C4-2B (cell line): ENCODE measurements around the gene CENPX.

Experiments used
- H3K27ac ChIP-seq: fragments of 450-650 bp; 2 replicates; pipeline ENCODE4 v1.5.1; 2017
- CTCF ChIP-seq: fragments of 450-650 bp; conservative IDR thresholded peaks from 2 replicates; pipeline ENCODE4 v1.5.1; 2017; ENCODE audit warnings: mild to moderate bottlenecking
- ZFX ChIP-seq: fragments of 450-650 bp; IDR thresholded peaks from 2 replicates; pipeline ENCODE4 v1.6.1; 2017

Gene CENPX

DNA sequence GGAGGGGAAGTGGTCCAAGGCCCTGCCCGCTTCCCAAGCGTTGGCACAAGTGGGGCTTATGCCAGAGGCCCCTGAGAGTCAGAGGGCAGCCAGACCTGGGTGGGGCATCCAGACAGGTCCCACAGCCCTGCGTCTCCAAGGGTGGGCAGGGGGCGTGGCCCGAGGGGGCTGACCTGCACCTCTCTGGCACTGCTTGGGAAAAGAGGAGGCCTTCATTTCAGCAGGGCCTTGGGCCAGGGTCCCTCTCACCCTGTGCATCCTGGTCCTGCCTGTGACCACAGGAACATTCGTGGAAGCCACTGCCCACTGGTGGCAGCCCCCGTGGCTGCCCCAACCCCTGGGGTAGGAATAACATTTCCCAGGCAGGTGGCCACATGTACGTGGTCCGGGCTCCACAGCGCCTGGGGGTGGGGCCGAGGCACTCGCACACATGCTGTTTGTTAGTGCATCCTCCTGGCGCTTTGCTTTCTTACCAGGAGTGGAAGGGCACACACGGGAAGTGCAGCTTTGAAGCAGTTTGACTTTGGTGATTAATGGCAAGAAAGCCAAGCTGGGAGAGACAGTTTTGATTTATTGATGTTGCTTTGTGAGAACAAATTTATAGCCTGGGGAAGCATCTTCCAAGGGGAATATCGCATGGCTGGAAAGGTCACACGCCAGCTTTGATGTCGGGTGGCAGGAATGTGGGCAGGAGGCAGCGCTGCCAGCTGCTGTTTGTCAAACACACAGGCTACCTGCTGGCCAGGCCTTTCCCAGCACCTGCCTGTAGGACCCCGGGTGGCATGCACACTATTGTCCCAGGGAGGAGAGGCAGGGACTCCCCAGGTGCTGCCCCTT, 4.3 kb downstream of the CENPX start:
- H3K27ac ChIP-seq, result no peak overlapping the region
- TF ChIP-seq CTCF (no peak), ZFX (no peak)

GRCh38 chr17:82017612-82018151, 5.0 kb downstream of the CENPX start:
- TF ChIP-seq ZFX (no peak), CTCF (no peak)
- H3K27ac ChIP-seq, result no peak overlapping the region

GRCh38 chr17:82016875-82017459, 5.7 kb downstream of the CENPX start:
- TF ChIP-seq ZFX, result no peak
- TF ChIP-seq CTCF, result no peak
- H3K27ac ChIP-seq, result no peak overlapping the region

DNA sequence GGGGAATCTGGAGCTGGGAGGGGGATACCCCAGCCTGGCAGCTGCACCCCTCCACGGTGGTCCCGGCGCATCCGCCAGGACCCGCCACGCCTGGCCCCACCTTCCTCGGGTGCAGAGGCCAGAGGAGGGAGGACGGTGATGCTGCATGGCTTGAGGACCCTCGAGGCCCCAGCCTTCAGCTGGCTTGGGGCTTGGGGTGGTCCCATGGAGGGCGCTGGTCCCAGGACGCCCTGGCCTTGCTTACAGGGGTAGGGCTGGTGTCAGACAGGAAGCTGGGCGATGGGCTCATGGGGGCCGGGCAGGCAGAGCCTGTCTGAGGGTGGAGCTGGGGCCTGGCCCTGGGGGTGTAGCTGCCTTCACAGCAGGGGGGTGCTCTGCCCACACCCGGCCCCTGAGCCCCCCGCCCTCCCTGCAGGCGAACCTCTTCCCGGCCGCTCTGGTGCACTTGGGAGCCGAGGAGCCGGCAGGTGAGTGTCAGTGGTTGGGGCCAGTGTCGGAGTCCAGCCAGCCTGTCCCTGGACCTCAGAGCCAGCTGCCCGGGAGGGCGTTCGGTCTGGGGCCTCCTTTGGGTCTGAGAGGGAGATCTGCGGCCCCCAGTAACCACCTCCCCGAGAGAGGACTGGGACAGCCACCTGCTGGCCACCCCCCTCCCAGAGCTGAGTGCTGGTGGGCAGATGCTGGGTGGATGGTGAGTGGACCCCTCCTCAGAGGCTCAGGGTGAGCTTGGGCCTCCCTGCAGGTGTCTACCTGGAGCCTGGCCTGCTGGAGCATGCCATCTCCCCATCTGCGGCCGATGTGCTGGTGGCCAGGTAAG, 6.4 kb downstream of the CENPX start:
- TF ChIP-seq ZFX (no peak), CTCF (no peak)
- no peak overlapping the region for H3K27ac ChIP-seq

DNA sequence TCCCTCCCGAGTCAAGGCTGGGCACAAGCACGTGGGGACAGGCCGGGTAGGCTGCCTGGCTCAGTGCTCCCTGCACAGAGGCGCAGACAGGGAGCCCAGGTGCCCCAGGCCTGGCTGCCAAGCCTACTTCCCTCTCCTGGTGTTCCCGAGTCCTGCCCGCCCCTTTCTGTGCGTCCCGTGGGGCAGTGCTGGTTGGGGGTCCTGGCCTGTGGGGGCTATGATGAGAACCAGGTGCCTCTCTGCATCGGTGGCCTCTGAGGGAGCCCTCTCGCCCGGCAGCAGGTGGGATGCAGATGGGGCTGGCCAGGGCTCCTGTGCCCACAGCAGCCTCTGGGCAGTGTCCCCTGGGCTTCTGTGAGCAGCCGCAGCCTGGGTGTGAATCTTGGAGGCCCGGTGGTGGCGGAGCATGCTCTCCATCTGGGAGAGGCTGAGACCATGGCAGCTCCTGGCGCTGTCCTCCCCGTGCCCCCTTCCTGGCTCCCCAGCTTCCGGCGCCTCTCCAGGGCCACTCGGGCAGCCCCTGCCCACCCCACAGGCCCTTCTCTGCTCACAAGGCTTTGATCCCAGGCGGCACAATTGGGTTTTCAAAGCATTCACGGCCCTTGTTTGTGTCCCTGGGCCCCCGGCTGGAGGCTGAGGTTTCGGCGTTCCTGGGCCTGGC, 7.2 kb downstream of the CENPX start:
- H3K27ac ChIP-seq, result no peak overlapping the region
- TF ChIP-seq ZFX, result no peak
- no peak for TF ChIP-seq CTCF

- H3K27ac ChIP-seq, result no peak overlapping the region
- TF ChIP-seq CTCF, result no peak
- no peak for TF ChIP-seq ZFX
These were observed 7.7 kb downstream of the CENPX start for GRCh38 chr17:82014971-82015310.
